Measurements from ENCODE around the gene HSPA8.
"Not testable (repeated sequence)": the region's sequence is repeated elsewhere in the genome, so short reads cannot be mapped to it uniquely, and the experiment has no call there.

HSPA8 gene

GRCh38 chr11:123061403-123062157 is at the start of gene HSPA8:
TSS of gene HSPA8 (minus strand) at chr11:123062136. CDS start at chr11:123061324, 812 bp downstream.
- DNase-seq: peak; percentile 72

GRCh38 chr11:123111465-123111864 is 49.5 kb upstream of the HSPA8 start:
- peak; percentile 56 for DNase-seq

GRCh38 chr11:123110397-123110796 is 48.5 kb upstream of the HSPA8 start:
- DNase-seq: no peak

GRCh38 chr11:123107945-123108495 is 46.1 kb upstream of the HSPA8 start:
- DNase-seq: no peak

GRCh38 chr11:123104697-123105096 is 42.8 kb upstream of the HSPA8 start:
- DNase-seq: no peak

- peak; percentile 90 for DNase-seq
Observed at GRCh38 chr11:123103326-123103980, 41.5 kb upstream of the HSPA8 start.

- DNase-seq: no peak
Observed at GRCh38 chr11:123100379-123101085, 38.6 kb upstream of the HSPA8 start.

- no peak for DNase-seq
Observed at GRCh38 chr11:123098990-123099389, 37.1 kb upstream of the HSPA8 start.

- no peak for DNase-seq
Observed at GRCh38 chr11:123093739-123094138, 31.8 kb upstream of the HSPA8 start.

GRCh38 chr11:123091506-123091905 is 29.6 kb upstream of the HSPA8 start:
- DNase-seq: no peak

- not testable (repeated sequence) for DNase-seq
Observed at GRCh38 chr11:123090168-123090567, 28.2 kb upstream of the HSPA8 start.

GRCh38 chr11:123088896-123089295 is 27.0 kb upstream of the HSPA8 start:
- DNase-seq: not testable (repeated sequence)

- DNase-seq: not testable (repeated sequence)
Observed at GRCh38 chr11:123087657-123088056, 25.7 kb upstream of the HSPA8 start.

- no peak for DNase-seq
Observed at GRCh38 chr11:123086305-123086704, 24.4 kb upstream of the HSPA8 start.

GRCh38 chr11:123085497-123085896 is 23.6 kb upstream of the HSPA8 start:
- DNase-seq: no peak

- no peak for DNase-seq
Observed at GRCh38 chr11:123084454-123084853, 22.5 kb upstream of the HSPA8 start.

- DNase-seq: peak; percentile 59
Observed at GRCh38 chr11:123083623-123084029, 21.7 kb upstream of the HSPA8 start.

GRCh38 chr11:123082977-123083376 is 21.0 kb upstream of the HSPA8 start:
- no peak for DNase-seq

- DNase-seq: no peak
Observed at GRCh38 chr11:123080015-123080414, 18.1 kb upstream of the HSPA8 start.

- DNase-seq: no peak
Observed at GRCh38 chr11:123076484-123076883, 14.5 kb upstream of the HSPA8 start.

- DNase-seq: no peak
Observed at GRCh38 chr11:123073343-123074057, 11.6 kb upstream of the HSPA8 start.

GRCh38 chr11:123072762-123073161 is 10.8 kb upstream of the HSPA8 start:
- DNase-seq: no peak

- peak; percentile 60 for DNase-seq
Observed at GRCh38 chr11:123072332-123072761, 10.4 kb upstream of the HSPA8 start.

Data from COR-L47 (cell line).